Ramos (cell line): ENCODE measurements around the gene CDH4.
"Not testable (repeated sequence)": the region's sequence is repeated elsewhere in the genome, so short reads cannot be mapped to it uniquely, and the experiment has no call there.

ENCODE experiments used
- in situ Hi-C: fragments of 300-500 bp; cut with MboI; formaldehyde crosslinking; loops from one replicate; pipeline ENCODE4 v1.14.3; 2022; ENCODE audit warnings: low sequenced_read_pairs; ENCODE audit not compliant: unreplicated experiment

Gene CDH4

DNA sequence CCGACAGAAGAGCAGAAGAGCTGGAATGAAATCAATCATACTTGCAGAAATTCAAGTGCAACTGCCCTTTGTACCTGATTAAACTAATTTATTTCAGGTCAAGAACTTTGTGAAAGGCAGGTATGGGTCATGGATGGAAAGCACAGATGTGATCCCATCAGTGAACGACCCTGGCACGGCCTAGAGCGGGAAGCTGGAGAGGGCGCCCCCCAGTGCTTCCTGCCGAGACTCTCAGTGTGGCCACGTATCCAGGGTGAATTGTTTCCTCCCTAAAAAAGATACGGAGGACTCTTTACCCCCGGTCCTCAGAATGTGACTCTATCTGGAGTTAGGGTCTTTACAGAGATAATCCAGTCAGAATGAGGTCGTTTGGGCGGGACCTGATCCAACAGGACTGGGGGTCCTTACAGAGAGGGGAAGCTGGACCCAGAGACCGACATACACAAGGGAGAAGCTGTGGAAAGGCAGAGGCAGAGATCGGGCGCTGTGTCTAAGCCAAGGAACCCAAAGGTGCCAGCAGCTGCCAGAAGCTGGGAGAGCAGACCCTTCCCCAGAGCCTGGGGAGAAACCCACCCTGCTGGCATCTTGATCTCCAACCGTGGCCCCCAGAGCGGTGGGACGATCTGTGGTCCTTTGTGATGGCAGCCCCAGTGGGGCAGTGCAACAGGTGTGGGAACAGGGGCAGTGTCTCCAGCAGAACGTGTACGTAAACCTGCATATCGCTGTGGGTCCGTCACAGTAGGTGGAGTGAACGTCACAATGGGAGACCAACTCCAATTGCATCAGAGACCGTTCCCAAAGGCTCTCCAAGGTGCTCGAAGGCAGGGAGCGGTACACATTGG lies 721.7 kb downstream of the CDH4 start:
- in situ Hi-C loops: no loop called here

DNA sequence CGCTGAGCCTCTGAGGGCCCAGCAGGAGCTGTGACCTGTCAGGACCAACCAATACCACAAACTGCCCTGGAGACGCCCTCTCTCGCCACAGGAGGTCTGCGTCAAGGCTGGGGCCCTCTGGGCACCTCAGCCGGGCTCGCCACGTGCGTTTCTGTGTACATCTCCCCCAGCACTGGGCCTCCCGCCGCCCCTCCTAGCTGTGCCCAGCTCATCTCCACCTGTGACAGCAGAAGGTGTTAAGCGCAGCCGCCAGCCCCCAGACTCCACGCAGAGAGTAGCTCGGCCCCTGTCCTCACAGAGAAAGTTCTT lies 722.2 kb downstream of the CDH4 start:
- in situ Hi-C loops: no loop called here

GRCh38 chr20:61975407-61976129 lies 723.5 kb downstream of the CDH4 start:
- in situ Hi-C loops: no loop called here

- in situ Hi-C loops: no loop called here
Observed at GRCh38 chr20:61976263-61976643, 724.2 kb downstream of the CDH4 start.

DNA sequence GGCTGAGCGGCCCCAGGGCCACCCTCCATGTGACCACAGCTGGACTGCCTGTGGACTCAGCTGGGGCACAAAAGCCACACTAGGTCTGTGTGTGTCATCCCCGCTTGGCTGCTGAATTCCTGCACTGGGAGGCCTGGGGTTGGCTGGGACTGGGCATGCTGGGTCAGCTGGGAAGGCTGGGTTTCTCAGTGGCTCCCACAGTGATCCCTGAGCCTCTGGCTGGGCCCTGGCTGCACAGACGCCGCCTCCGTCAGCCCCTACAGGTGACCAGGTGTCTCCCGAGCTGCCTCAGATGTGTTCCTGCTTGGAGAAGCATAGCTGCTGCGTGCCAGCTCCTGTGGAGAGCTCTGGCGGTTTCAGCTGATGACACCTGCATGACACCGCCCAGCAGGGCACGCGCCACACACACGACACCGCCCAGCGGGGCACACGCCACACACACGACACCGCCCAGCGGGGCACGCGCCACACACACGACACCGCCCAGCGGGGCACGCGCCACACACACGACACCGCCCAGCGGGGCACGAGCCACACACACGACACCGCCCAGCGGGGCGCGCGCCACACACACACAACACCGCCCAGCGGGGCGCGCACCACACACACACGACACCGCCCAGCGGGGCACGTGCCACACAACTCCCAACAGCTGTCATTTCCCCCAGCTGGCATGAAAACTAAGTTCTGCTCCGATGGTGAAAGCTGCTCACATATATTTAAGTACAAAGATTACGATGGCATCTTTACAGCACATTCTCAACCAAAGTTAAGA lies 724.8 kb downstream of the CDH4 start:
- in situ Hi-C loops: no loop called here

GRCh38 chr20:61977419-61977786 lies 725.3 kb downstream of the CDH4 start:
- in situ Hi-C loops: no loop called here

DNA sequence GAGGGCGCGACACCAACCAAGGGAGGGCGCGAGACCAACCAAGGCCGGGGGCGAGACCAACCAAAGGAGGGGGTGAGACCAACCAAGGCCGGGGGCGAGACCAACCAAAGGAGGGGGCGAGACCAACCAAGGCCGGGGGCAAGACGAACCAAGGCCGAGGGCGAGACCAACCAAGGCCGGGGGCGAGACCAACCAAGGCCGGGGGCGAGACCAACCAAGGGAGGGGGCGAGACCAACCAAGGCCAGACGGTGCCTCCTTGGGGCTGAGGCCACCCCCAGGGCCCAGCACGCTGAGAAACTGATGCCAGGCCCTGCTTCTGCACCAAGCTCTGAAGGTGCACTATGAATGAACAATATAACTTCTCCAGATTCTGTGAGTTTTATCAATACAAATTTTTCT lies 726.4 kb downstream of the CDH4 start:
- in situ Hi-C loops: no loop called here

- in situ Hi-C loops: no loop called here
Observed at GRCh38 chr20:61979090-61979489, 727.0 kb downstream of the CDH4 start.

GRCh38 chr20:61979701-61980635 lies 727.9 kb downstream of the CDH4 start:
- in situ Hi-C loops: no loop called here

DNA sequence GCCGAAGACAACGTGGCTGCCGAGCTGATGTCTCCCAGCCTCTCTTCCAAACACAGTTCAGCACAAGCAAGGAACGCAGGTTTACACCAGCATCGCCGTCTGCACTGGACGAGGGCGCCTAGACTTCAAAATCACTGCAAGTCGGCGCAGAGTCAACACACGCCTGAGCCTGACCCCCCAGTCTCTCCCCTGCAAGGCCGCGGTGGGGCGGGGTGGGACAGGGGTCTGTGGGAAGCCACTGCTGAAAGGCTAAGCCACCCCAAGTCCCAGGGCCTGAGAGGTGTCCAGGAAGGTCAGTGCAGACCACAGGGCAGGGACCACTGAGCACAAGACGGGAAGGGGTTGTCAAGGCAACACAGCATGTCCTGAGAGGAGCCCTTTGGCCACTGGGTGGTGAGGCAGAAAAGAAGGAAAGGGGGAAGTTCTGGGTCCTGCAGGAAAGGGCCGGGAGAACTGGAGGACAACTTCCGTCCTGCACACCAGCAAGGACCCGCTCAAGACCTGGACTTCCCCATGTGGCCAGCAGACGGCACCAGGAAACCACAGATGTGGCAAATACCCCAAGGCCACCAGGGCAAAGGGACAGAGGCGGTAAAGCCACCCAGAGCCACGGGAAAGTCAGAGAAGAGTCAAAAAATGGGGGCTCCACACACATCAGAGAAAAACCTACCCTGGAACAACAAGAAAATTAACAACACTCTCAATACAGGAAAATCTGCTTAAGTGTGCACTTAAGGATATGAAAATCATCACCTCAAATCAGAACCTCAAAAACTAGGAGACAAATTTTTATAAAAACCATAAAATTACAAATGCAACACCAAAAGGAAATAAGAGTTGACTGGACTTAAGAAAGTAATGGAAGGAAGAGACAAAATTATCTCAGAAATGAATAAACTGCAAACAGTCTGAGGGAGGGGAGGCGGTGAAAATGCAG lies 728.9 kb downstream of the CDH4 start:
- in situ Hi-C loops: no loop called here

DNA sequence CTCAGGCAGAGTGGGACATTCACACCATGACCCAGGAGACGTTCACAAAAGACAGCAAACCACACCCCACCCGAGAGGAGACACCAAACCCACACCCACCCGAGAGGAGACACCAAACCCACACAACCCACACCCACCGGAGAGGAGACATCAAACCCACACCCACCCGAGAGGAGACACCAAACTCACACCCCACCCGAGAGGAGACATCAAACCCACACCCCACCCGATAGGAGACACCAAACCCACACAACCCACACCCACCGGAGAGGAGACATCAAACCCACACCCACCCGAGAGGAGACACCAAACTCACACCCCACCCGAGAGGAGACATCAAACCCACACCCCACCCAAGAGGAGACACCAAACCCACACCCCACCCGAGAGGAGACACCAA lies 729.6 kb downstream of the CDH4 start:
- in situ Hi-C loops: not testable (repeated sequence)

DNA sequence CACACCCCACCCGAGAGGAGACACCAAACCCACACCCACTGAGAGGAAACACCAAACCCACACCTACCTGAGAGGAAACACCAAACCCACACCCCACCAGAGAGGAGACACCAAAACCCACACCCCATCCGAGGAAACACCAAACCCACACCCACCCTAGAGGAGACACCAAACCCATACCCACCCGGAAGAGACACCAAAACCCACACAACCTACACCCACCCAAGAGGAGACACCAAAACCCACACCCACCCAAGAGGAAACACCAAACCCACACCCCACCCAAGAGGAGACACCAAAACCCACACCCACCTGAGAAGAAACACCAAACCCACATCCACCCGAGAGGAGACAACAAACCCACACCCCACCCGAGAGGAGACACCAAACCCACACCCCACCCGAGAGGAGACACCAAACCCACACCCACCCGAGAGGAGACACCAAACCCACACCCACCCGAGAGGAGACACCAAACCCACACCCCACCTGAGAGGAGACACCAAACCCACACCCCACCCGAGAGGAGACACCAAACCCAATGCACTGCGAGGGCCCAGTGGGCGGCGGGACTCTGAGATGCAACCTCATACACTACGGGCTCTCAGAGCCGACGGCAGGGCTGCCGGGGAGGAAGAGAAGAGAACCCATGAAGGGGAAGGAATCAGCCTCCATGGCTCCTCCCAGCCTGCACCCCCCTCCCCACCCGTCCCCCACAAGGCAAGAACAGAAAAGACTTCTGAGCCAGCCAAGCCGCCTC lies 730.3 kb downstream of the CDH4 start:
- in situ Hi-C loops: no loop called here

- in situ Hi-C loops: no loop called here
Observed at GRCh38 chr20:61982951-61983315, 730.9 kb downstream of the CDH4 start.

DNA sequence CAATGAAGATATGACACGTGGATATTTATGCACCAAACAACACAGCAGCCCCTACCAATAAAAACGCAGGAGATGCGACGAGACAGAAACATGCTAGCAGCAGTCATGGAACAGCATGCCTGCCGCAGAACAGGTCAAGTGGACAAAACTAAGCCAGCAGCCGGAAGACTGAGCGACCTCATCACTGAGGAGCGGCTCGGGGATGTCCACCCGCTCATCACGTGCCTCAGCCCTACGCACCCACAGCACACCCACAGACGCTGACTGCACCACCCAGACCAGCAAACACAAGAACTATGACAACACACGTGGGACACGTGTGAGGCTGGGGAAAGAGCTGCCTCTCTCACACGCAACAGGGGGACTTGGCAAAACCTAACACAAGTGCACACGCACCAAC lies 731.9 kb downstream of the CDH4 start:
- in situ Hi-C loops: no loop called here

DNA sequence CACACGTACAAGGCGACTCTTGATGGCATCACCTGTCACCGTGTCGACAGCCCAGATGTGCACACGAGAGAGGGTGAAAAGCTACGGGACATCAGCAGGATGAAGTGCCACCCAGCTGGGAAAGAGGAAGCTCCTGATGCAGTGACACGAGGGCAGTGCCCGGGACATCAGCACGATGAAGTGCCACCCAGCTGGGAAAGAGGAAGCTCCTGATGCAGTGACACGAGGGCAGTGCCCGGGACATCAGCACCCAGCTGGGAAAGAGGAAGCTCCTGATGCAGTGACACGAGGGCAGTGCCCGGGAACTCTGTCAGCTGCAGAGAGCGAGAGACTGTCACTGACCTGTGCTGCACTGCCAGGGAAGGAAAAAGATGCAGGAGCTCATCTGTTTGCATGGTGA lies 732.4 kb downstream of the CDH4 start:
- in situ Hi-C loops: not testable (repeated sequence)

- in situ Hi-C loops: no loop called here
Observed at GRCh38 chr20:61985096-61985495, 733.0 kb downstream of the CDH4 start.

DNA sequence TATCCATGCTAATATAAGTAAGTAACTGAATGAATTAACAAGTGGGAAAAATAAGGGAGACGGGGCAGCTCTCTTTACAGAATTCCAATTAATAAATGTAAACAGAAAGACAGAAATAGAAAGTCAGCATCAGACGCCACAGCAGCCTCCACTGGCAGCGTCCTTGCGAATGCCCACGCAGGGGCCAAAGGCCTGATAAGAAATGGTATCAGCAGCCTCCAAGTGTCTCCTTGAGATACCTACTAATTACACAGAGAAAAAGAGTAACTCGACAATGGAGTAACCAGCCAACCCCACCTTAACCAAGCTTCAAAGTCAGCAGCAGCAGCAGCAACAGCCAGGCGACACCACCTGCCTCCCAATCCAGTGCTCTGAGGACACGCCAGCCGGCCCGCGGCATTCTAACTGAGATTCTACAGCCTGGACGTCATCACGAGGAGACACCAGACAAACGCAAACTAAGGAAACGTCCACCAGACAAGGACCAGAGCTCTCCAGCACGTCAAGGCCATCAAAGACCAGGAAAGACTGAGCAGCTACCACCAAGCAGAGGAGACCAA lies 734.8 kb downstream of the CDH4 start:
- in situ Hi-C loops: no loop called here

- in situ Hi-C loops: no loop called here
Observed at GRCh38 chr20:61988665-61989064, 736.6 kb downstream of the CDH4 start.
